ENCODE measurements around the gene NCR1. TPM values are rescaled to one million over a fixed set of nuclear protein-coding genes. Genes with fewer than 3 reads are reported as not detected.
"Not testable (repeated sequence)": the region's sequence is repeated elsewhere in the genome, so short reads cannot be mapped to it uniquely, and the experiment has no call there.

NCR1 gene
- not detected for total RNA-seq

DNA sequence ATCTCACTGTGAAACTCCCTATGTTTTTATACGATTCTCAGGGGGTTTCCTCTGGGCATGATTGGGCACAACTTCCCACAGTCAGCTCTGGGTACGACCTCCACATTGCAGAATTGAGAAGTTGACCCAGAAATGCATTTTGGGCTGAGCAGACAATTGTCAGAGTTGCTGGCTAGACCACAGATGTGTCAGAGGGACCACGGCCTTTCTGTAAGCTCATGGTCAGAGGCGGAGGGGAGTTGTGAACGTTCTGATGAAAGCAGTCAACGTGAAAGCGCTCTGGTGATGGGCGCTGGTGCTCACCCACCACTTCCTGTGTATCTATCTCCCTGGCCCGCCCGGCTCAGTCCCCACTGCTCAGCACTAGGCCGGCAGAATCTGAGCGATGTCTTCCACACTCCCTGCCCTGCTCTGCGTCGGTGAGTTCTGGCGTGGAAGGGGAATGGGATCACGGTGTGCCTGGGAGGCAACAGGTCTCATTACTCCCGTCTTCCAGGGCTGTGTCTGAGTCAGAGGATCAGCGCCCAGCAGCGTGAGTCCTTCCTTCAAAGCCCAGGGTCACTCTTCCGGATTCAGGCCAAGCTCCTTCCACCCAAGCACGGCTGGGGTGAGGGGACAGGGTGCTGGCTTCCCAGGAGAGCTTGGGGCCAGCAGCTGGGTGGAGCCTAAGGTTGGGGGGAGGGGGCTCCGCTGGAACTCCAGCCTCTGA, at the start of gene NCR1:
Gene NCR1, plus strand, starts transcription at position 346 of the 709 bp plus-strand sequence. Its CDS starts 40 bp downstream, at position 386.
- H3K4me3 ChIP-seq (ENCODE audit: low read depth, poor library complexity, severe bottlenecking), result no peak within 1 kb of the TSS
- no peak for TF ChIP-seq POLR2A (IDR thresholded peaks at IDR 0.05)
- TF ChIP-seq, protein P1, sequence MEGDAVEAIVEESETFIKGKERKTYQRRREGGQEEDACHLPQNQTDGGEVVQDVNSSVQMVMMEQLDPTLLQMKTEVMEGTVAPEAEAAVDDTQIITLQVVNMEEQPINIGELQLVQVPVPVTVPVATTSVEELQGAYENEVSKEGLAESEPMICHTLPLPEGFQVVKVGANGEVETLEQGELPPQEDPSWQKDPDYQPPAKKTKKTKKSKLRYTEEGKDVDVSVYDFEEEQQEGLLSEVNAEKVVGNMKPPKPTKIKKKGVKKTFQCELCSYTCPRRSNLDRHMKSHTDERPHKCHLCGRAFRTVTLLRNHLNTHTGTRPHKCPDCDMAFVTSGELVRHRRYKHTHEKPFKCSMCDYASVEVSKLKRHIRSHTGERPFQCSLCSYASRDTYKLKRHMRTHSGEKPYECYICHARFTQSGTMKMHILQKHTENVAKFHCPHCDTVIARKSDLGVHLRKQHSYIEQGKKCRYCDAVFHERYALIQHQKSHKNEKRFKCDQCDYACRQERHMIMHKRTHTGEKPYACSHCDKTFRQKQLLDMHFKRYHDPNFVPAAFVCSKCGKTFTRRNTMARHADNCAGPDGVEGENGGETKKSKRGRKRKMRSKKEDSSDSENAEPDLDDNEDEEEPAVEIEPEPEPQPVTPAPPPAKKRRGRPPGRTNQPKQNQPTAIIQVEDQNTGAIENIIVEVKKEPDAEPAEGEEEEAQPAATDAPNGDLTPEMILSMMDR (IDR thresholded peaks at IDR 0.05), result no peak
- intact Hi-C loops (cut with DNase I; ENCODE audit: low total_unique reads), result no loop called here
- DNase-seq (ENCODE audit: low spot score in 2 of 2), result no peak
- WGBS, 2 donors, result 36 to 55% methylated on average over 20 to 21 of the region's 22 CpGs

DNA sequence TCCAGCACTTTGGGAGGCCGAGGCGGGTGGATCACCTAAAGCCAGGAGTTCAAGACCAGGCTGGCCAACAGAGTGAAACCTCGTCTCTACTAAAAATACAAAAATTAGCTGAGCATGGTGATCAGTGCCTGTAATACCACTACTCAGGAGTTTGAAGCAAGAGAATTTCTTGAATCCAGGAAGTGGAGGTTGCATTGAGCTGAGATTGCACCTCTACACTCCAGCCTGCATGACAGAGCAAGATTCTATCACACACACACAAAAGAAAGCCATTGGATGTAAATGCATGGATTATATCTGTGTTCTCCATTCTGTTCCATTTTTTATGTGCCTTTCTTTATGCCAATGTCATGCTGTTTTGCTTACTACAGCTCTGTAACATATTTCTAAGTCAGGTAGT, 47.5 kb upstream of the NCR1 start:
- intact Hi-C loops (cut with DNase I; ENCODE audit: low total_unique reads), result not testable (repeated sequence)
- WGBS, 2 donors, result 76 to 82% methylated on average over 3 of the region's 3 CpGs

DNA sequence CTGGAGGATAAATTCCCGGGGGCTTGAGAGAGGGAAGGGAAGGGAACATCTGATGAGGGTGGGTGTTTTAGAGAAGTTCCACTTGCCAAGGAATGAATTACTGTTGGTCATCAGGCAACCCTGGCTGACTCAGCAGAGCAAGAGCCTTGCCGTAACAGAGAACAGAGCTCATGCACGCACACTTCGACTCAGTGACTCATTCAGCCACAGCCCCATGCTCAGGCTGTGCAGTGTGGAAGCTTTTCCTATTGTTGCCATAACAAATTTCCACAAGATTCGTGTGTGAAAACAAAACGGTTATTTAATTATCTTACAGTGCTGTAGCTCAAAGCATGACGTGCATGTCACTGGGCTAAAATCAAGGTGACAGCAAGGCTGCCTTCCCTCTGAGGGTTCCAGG, 46.5 kb upstream of the NCR1 start:
- DNase-seq (ENCODE audit: low spot score in 2 of 2); H3K4me3 ChIP-seq (ENCODE audit: low read depth, poor library complexity, severe bottlenecking); intact Hi-C loops (cut with DNase I; ENCODE audit: low total_unique reads): not testable (repeated sequence)
- 66 to 70% methylated on average over 7 of the region's 7 CpGs for WGBS, 2 donors

More for the DNA sequence above, 47.5 kb upstream of the NCR1 start:
- not testable (repeated sequence) for H3K4me3 ChIP-seq (ENCODE audit: low read depth, poor library complexity, severe bottlenecking); DNase-seq (ENCODE audit: low spot score in 2 of 2)

- DNase-seq (ENCODE audit: low spot score in 2 of 2); intact Hi-C loops (cut with DNase I; ENCODE audit: low total_unique reads); H3K4me3 ChIP-seq (ENCODE audit: low read depth, poor library complexity, severe bottlenecking): not testable (repeated sequence)
- WGBS, 2 donors, result 89 to 100% methylated on average over 2 of the region's 3 CpGs
Measured at GRCh38 chr19:54863459-54863858, 42.5 kb upstream of the NCR1 start.

GRCh38 chr19:54871696-54872095, 34.3 kb upstream of the NCR1 start:
- WGBS, 2 donors, result 69 to 72% methylated on average over 3 of the region's 3 CpGs
- TF ChIP-seq POLR2A (IDR thresholded peaks at IDR 0.05), result no peak
- TF ChIP-seq, protein P1 (IDR thresholded peaks at IDR 0.05), result no peak
- intact Hi-C loops (cut with DNase I; ENCODE audit: low total_unique reads), result no loop called here
- no peak for DNase-seq (ENCODE audit: low spot score in 2 of 2)
- H3K4me3 ChIP-seq (ENCODE audit: low read depth, poor library complexity, severe bottlenecking), result no peak overlapping the region

- intact Hi-C loops (cut with DNase I; ENCODE audit: low total_unique reads), result no loop called here
- no peak for DNase-seq (ENCODE audit: low spot score in 2 of 2)
- 69 to 70% methylated on average over 8 of the region's 8 CpGs for WGBS, 2 donors
- no peak for TF ChIP-seq POLR2A (IDR thresholded peaks at IDR 0.05)
- TF ChIP-seq, protein P1 (IDR thresholded peaks at IDR 0.05), result no peak
- H3K4me3 ChIP-seq (ENCODE audit: low read depth, poor library complexity, severe bottlenecking), result no peak within 1 kb of the TSS
Measured at GRCh38 chr19:54873990-54874389, 32.0 kb upstream of the NCR1 start, which contains the start of gene FCAR. Gene FCAR, plus strand, starts transcription at chr19:54874235. Its CDS starts 55 bp downstream, at chr19:54874290.

GRCh38 chr19:54875506-54875905, 30.4 kb upstream of the NCR1 start:
- intact Hi-C loops (cut with DNase I; ENCODE audit: low total_unique reads), result no loop called here
- H3K4me3 ChIP-seq (ENCODE audit: low read depth, poor library complexity, severe bottlenecking), result no peak overlapping the region
- TF ChIP-seq, protein P1 (IDR thresholded peaks at IDR 0.05), result no peak
- no peak for TF ChIP-seq POLR2A (IDR thresholded peaks at IDR 0.05)
- WGBS, 2 donors, result 59 to 63% methylated on average over 2 of the region's 2 CpGs
- DNase-seq (ENCODE audit: low spot score in 2 of 2), result no peak

All from lower leg skin (tissue), 4 donors.